Subcutaneous adipose tissue (tissue), 4 donors: Measurements from ENCODE around the gene MICAL2. TPM values are rescaled to one million over a fixed set of nuclear protein-coding genes. Genes with fewer than 3 reads are reported as not detected.

ENCODE experiments used
- total RNA-seq, 4 donors: library from RNA; depleted of rRNA; stranded (reverse); fragments of >200 nt; gene quantifications; one replicate each; pipeline ENCODE4 v1.1.0, GENCODE V29; 2016
- TF ChIP-seq, protein P1 (sequence below): fragments of 450-650 bp; IDR thresholded peaks from one replicate; pipeline ENCODE4 v1.5.1; 2016; ENCODE audit warnings: low read depth, mild to moderate bottlenecking, control low read depth, antibody characterized with exemption, moderate library complexity

The MICAL2 gene
- total RNA-seq, 4 donors from 2014 or later: 11.4 to 28.4 (median 24.8) TPM

DNA sequence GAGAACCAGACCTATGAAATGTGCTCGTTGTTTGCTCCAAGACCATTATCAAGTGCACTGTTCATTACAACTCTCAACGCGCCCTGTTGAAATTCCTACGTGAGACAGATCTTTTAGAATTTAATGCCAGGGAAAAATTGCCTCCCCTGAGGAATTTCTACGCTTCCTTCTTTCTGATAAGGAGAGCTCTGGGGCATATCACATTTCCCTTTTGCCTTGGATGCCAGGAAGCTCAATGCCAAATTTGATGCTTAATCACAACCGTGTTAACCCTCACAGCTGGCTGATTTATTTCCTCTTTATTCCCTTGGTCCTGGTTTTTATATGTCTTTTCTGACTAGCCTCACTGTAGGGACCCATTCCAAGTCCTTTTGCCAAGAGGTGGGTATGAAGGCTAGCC, 109.4 kb downstream of the MICAL2 start:
- TF ChIP-seq, protein P1, sequence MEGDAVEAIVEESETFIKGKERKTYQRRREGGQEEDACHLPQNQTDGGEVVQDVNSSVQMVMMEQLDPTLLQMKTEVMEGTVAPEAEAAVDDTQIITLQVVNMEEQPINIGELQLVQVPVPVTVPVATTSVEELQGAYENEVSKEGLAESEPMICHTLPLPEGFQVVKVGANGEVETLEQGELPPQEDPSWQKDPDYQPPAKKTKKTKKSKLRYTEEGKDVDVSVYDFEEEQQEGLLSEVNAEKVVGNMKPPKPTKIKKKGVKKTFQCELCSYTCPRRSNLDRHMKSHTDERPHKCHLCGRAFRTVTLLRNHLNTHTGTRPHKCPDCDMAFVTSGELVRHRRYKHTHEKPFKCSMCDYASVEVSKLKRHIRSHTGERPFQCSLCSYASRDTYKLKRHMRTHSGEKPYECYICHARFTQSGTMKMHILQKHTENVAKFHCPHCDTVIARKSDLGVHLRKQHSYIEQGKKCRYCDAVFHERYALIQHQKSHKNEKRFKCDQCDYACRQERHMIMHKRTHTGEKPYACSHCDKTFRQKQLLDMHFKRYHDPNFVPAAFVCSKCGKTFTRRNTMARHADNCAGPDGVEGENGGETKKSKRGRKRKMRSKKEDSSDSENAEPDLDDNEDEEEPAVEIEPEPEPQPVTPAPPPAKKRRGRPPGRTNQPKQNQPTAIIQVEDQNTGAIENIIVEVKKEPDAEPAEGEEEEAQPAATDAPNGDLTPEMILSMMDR: no peak

DNA sequence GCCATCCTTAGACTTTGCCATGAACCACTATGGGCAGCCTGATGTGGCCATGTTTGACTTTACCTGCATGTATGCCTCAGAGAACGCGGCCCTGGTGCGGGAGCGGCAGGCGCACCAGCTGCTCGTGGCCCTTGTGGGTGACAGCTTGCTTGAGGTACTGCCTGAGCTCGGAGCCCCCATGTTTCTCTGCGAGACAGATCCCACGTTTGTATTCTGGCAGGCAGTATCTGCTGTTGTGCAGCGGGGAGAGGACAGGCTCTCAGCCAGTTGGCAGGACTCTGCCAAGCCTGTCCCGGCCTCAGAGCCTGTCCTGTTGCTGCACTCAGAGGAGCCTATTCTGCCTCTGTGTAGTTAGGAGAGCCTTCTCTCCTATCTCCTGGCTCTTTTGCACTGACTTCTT, 109.9 kb downstream of the MICAL2 start:
- TF ChIP-seq, protein P1: no peak

DNA sequence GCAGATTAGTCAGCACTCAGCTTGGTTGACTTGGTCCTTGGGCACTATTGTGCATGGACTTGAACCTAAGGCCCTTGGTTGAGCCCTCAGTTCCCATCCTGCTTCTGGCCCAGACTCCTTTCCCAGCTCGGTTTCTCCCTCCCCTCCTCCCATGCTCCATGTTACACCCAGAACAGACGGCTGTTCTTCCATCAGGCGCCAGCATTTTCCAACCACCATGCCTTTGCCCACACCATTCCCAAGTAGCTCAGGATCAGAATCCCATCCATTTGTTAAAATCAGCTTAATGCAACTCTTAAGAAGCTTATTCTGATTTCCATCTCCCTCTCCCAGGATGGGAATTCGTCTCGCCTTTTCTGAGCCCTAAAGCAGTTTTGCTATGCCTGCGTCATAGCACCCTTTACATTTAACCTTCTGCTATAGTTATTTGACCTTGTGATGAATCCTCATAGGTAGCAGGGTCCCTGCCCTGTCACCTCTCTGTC, 110.7 kb downstream of the MICAL2 start:
- TF ChIP-seq, protein P1: no peak

DNA sequence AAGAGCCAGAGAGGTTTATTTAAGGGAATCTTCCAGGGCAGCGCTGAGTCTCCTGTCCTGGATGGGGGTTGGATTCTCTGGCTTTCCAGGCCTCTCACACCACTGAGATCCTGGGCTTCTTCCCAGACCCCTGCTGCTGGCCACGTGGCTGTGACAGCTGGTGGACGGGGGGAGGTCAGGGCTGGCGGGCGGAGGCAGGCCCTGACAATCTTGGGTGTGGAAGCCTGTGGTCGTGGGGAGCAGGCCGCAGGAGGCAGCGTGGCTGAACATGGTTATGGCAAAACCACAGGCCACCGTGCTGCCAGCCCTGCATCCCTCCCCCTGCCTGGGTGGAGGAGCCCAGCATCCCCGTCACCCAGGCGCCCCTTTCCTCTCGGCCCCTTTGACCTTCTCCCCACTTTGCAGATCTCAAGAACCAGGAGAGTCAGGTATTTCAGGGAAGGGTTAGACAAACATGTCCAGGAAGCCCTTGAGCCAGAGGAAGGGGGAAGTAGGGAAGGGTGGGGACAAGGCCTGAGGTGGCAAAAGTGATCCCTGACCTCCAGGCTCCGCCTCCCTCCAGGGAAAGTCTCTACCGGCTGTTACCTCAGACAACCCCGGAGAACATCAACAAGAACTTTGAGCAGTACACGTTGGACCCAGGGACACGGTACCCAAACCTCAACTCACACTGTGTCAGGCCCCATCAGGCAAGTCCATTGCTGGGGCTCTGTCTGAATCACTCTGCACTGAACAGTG, 111.8 kb downstream of the MICAL2 start:
- TF ChIP-seq, protein P1: no peak

DNA sequence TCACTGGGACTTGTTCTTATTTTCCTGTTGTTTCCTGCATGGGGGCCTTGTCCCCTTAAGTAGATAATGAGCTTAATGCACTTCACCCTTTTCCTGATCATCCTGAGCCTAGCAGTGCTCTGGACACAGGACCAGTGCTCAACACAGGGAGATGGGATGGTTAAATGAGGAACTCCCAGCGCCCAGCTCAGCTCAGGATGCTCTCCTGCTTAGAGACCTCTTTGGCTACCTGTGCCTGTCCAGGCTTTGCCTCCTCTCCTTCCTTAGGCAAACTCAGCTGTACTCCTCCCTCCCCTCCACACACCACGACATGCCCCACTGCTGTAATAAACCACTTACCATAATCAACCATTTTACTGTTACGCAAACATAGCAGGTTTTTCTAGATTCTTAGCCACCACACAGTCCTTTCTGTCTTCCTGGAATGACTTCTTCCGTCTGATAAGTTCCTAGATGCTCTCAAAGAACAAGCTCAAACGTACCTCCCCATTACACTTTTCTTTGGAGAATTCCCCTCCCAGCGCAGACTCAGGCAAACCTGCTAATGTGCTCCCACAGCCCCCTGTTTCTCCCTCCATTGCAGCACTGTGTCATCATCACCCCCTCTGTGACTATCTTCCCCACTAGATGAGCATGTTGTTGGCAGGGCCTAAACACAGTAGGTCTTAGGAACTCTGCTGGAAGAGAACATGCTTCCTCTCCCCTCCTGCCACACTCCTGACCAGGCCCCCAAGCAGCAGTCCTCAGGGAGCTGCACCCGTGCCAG, 113.6 kb downstream of the MICAL2 start:
- TF ChIP-seq, protein P1: no peak

DNA sequence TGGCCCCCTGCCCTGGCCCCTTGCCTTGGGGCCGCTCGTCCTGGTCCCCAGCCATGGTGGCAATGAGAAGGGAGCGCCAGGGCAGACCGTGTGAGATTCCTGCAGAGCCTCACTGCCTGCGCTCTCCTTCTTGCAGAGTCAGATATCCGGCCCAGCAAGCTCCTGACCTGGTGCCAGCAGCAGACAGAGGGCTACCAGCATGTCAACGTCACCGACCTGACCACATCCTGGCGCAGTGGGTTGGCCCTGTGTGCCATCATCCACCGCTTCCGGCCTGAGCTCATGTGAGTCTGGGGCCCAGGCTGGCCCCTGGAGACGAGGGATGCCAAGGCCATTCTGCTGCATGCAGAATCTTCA, 114.1 kb downstream of the MICAL2 start:
- TF ChIP-seq, protein P1: no peak

DNA sequence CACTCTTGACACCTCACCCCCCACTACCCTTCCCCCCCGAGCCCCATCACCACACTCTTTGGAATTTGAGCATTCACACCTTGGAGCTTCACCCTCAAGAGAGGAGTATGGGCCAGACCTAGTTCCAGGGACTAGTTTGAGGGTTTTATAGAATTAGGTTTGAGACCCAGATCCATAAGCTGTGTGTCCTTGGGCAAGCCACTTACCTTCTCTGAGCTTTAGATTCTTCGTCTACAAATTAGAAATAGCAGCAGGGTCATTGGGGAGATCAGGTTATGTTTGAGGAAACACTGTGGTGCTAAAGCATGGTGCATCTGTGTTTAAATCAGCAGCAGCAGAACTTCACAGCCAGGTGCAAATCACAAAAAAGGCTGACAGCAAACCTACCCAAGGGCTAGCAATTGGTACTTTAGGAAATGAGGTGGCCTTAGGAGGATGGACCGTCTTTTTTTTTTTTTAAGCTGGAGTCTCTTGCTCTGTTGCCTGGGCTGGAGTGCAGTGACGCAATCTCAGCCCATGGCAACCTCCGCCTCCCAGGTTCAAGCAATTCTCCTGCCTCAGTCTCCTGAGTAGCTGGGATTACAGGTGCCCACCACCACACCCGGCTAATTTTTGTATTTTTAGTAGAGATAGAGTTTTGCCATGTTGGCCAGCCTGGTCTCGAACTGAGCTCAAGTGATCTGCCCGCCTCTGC, 114.8 kb downstream of the MICAL2 start:
- TF ChIP-seq, protein P1: no peak
